Muscle of arm (tissue), 14 donors: ENCODE data around the gene LYZL2. TPM values are rescaled to one million over a fixed set of nuclear protein-coding genes. Genes with fewer than 3 reads are reported as not detected.
"Not testable (repeated sequence)": the region's sequence is repeated elsewhere in the genome, so short reads cannot be mapped to it uniquely, and the experiment has no call there.

Experiments
- DNase-seq: peaks from one replicate; pipeline ENCODE4 v3.0.0-alpha.2; 2013
- long read RNA-seq, 11 donors: transcript quantifications; one replicate each; lab custom pipeline, GENCODE V29; 2026
- polyA plus RNA-seq, 12 donors: library from polyadenylated mRNA; unstranded; fragments of 120-200 nt; gene quantifications; one replicate each; pipeline ENCODE4 v1.2.1, GENCODE V29; 2013; ENCODE audit not compliant: insufficient read length in 12 of 12

Gene LYZL2
- not detected for polyA plus RNA-seq
- long read RNA-seq, donor 1: 0 reads
- long read RNA-seq, donor 2: 0 reads
- long read RNA-seq, donor 3: 0 reads
- long read RNA-seq, donor 4: 0 reads
- long read RNA-seq, donor 5: 0 reads
- long read RNA-seq, donor 6: 0 reads
- long read RNA-seq, donor 7: 0 reads
- long read RNA-seq, donor 8: 0 reads
- long read RNA-seq, donor 9: 0 reads
- long read RNA-seq, donor 10: 0 reads
- long read RNA-seq, donor 11: 0 reads

- DNase-seq: no peak
Measured at GRCh38 chr10:30629653-30630052, at the start of gene LYZL2. LYZL2 (minus strand) TSS chr10:30629753; CDS start chr10:30626915, 2,838 bp downstream.

GRCh38 chr10:30677616-30678015 lies 48.1 kb upstream of the LYZL2 start:
- not testable (repeated sequence) for DNase-seq

- not testable (repeated sequence) for DNase-seq
Measured at GRCh38 chr10:30677146-30677545, 47.6 kb upstream of the LYZL2 start.

- no peak for DNase-seq
Measured at GRCh38 chr10:30675791-30676718, 46.5 kb upstream of the LYZL2 start.

- no peak for DNase-seq
Measured at GRCh38 chr10:30674796-30675195, 45.2 kb upstream of the LYZL2 start.

GRCh38 chr10:30673262-30673661 lies 43.7 kb upstream of the LYZL2 start:
- not testable (repeated sequence) for DNase-seq

GRCh38 chr10:30672338-30672737 lies 42.8 kb upstream of the LYZL2 start:
- DNase-seq: not testable (repeated sequence)

GRCh38 chr10:30671026-30671616 lies 41.6 kb upstream of the LYZL2 start:
- peak; percentile 86 for DNase-seq

- DNase-seq: not testable (repeated sequence)
Measured at GRCh38 chr10:30667982-30668381, 38.4 kb upstream of the LYZL2 start.

GRCh38 chr10:30663403-30663802 lies 33.9 kb upstream of the LYZL2 start:
- not testable (repeated sequence) for DNase-seq

GRCh38 chr10:30662814-30663213 lies 33.3 kb upstream of the LYZL2 start:
- DNase-seq: no peak

- not testable (repeated sequence) for DNase-seq
Measured at GRCh38 chr10:30660314-30660713, 30.8 kb upstream of the LYZL2 start.

GRCh38 chr10:30656233-30656632 lies 26.7 kb upstream of the LYZL2 start:
- peak; percentile 28 for DNase-seq

- peak; percentile 74 for DNase-seq
Measured at GRCh38 chr10:30655001-30655400, 25.4 kb upstream of the LYZL2 start.

GRCh38 chr10:30651470-30652397 lies 22.2 kb upstream of the LYZL2 start:
- DNase-seq: not testable (repeated sequence)

- no peak for DNase-seq
Measured at GRCh38 chr10:30647089-30647488, 17.5 kb upstream of the LYZL2 start.

- peak; percentile 70 for DNase-seq
Measured at GRCh38 chr10:30645340-30645827, 15.8 kb upstream of the LYZL2 start.

GRCh38 chr10:30644408-30644861 lies 14.9 kb upstream of the LYZL2 start:
- not testable (repeated sequence) for DNase-seq

GRCh38 chr10:30643557-30644199 lies 14.1 kb upstream of the LYZL2 start:
- not testable (repeated sequence) for DNase-seq

- not testable (repeated sequence) for DNase-seq
Measured at GRCh38 chr10:30642856-30643255, 13.3 kb upstream of the LYZL2 start.
